Neural progenitor cell (in vitro differentiated cells): ENCODE measurements around the gene IQCE.

Experiments used
- CTCF ChIP-seq: fragments of 200-600 bp; sonication (generic); IDR thresholded peaks from 2 replicates; pipeline ENCODE4 v1.5.1; 2017; ENCODE audit warnings: antibody characterized with exemption, mild to moderate bottlenecking
- EZH2 ChIP-seq: fragments of 200-600 bp; sonication (generic); IDR thresholded peaks from 2 replicates; pipeline ENCODE4 v1.6.1; 2017; ENCODE audit warnings: antibody characterized with exemption, mild to moderate bottlenecking, moderate library complexity

- TF ChIP-seq CTCF (no peak), EZH2 (no peak)
Observed at GRCh38 chr7:2577914-2578680, 19.3 kb downstream of the IQCE start.
